Breast epithelium (tissue), 3 donors: ENCODE measurements around the gene LPP.

Source experiments
- POLR2A ChIP-seq: fragments of 450-650 bp; IDR thresholded peaks from one replicate; pipeline ENCODE4 v1.6.1; 2016; ENCODE audit warnings: antibody characterized with exemption, mild to moderate bottlenecking, moderate library complexity
- POLR2AphosphoS5 ChIP-seq, 3 donors: sonication (generic); formaldehyde crosslinking; IDR thresholded peaks; one replicate each; pipeline ENCODE4 v1.6.1; 2017; ENCODE audit warnings: antibody characterized with exemption in 3 of 3
- TF ChIP-seq, protein P1 (sequence below), 3 donors: fragments of 450-650 bp; IDR thresholded peaks; one replicate each; pipeline ENCODE4 v1.5.1; 2016 to 2017; ENCODE audit warnings: antibody characterized with exemption in 3 of 3, mild to moderate bottlenecking in 3 of 3, moderate library complexity in 3 of 3

DNA sequence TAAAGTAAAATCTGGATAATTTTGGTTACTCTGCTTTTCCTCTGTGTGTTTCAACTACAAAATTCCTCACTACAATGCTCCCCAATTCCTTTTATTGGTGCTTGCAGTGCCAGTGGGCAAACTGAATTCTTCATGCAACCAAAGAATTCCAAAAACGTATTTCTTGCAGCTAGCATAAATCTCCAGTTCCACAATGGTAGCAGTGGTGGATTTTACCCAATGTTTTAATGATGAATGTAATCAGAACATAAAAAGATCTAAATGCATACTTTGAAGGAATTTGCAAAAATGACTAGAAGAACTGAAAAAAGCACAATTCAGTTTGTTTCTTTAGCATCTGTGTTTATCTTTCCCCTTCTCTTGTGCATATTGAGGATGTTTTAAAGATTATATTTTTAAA lies 658.2 kb downstream of the LPP start:
- TF ChIP-seq, protein P1, sequence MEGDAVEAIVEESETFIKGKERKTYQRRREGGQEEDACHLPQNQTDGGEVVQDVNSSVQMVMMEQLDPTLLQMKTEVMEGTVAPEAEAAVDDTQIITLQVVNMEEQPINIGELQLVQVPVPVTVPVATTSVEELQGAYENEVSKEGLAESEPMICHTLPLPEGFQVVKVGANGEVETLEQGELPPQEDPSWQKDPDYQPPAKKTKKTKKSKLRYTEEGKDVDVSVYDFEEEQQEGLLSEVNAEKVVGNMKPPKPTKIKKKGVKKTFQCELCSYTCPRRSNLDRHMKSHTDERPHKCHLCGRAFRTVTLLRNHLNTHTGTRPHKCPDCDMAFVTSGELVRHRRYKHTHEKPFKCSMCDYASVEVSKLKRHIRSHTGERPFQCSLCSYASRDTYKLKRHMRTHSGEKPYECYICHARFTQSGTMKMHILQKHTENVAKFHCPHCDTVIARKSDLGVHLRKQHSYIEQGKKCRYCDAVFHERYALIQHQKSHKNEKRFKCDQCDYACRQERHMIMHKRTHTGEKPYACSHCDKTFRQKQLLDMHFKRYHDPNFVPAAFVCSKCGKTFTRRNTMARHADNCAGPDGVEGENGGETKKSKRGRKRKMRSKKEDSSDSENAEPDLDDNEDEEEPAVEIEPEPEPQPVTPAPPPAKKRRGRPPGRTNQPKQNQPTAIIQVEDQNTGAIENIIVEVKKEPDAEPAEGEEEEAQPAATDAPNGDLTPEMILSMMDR (IDR thresholded peaks at IDR 0.05) = no peak
- TF ChIP-seq POLR2AphosphoS5 (IDR thresholded peaks at IDR 0.05) = no peak
- no peak for TF ChIP-seq POLR2A
